Epithelial cell of proximal tubule (primary cell): ENCODE data around the gene RPTOR. TPM values are rescaled to one million over a fixed set of nuclear protein-coding genes. Genes with fewer than 3 reads are reported as not detected.

Experiments
- DNase-seq: peaks from one replicate; pipeline ENCODE4 v3.0.0-alpha.2; 2011; ENCODE audit warnings: low read depth
- H3K4me3 ChIP-seq: 2 replicates; pipeline ENCODE4 v1.5.1; 2011; ENCODE audit warnings: low read depth, mild to moderate bottlenecking, low read length
- CTCF ChIP-seq: conservative IDR thresholded peaks from 2 replicates; pipeline ENCODE4 v1.5.1; 2012; ENCODE audit warnings: low read depth, mild to moderate bottlenecking, low read length
- total RNA-seq: library from RNA; depleted of rRNA; stranded (reverse); fragments of >200 nt; gene quantifications from 2 replicates; pipeline ENCODE4 v1.2.3, GENCODE V29; 2015

RPTOR gene
- total RNA-seq, 1 donor from 2014 or later = 24.4 TPM

DNA sequence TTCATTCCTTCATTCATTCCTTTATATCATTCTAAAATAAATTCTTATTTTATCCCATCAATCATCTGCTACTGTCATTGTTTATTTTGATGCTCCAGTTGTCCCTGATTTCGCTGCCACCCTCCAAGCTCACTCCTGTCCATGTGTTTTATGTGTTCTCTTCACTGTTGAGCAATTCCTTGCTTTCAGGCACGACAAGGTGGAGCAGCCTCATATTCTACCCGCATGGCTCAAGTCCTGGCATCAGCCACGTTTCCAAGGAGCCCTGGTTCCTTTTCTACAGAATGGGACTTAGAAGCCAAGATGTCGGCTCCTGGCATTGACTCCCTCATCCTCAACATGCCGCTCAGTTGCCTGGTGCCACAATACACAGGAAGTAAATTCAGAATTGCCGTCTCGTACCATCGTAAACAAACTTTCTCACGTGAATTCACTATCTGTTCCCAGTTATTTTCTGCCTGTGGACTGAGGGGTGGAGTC lies 139.0 kb downstream of the RPTOR start:
- no peak overlapping the region for H3K4me3 ChIP-seq
- no peak for DNase-seq
- no peak for TF ChIP-seq CTCF

- no peak for DNase-seq
- H3K4me3 ChIP-seq = no peak overlapping the region
- TF ChIP-seq CTCF = no peak
These were observed 143.2 kb downstream of the RPTOR start for GRCh38 chr17:80687839-80688238.

DNA sequence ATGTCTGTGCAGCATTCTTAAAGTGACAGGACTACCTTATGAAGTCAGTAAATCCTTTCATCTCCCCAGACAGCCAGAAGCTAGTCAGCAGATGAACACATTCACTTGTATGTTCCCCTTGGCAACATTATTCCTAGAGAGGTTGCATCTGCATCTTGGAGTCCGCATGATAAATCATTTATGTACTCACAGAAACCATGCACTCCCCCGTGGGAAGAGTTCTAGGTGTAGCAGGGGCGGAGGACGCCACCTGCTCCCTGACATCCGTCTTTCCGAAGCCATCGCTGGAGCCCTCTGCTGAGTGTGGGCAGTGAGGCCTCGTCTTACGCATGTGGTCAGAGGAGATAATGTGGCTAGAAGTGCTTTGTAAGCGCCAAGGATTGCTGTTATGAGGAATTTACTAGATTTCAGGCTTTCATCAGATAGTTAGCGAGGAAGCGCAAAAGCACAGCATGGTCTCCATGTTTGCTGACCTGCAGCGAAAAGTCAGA lies 144.5 kb downstream of the RPTOR start:
- H3K4me3 ChIP-seq = no peak overlapping the region
- TF ChIP-seq CTCF = no peak
- DNase-seq = no peak

DNA sequence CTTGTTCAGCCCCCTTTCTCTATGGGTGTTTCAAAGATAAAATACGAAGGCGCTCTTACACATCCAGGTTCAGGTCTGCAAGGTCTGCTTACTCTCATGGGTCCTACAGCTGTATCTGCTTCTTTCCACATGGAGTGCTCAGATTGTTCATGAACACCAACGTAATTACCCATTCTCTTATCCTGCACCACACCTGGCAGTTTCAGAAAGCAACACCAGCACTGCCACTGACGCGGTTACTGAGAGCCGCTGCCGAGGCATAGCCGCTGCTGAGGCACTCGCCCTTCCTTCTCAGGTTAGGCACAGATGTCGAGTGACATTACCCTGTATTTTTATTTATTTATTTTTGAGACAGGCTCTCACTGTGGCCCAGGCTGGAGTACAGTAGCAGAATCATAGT lies 147.1 kb downstream of the RPTOR start:
- H3K4me3 ChIP-seq = no peak overlapping the region
- no peak for TF ChIP-seq CTCF
- no peak for DNase-seq

DNA sequence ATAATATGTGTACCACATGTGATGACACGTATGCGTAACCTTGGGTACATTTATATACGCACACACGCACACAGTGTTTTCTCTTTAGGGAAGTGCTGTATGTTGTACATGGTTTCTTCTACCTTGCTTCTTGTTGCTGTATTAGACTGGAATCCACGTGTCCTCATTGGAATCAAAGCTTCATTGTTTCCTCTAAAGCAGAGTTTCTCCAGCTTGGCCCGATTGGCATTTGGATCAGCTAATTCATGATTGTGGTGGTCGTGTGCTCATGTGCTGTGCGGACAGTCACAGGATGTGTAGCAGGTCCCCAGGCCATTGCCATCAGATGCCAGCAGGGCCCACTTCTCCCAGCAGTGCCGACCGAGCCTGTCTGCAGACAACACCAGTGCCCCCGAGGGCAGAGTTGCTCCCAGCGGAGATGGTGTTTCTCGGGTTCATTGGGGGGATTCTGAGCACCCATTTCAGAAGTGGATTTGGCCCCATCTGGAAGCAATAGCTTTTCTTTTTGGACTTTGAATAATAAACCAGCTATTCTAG lies 148.4 kb downstream of the RPTOR start:
- no peak for DNase-seq
- TF ChIP-seq CTCF = no peak
- H3K4me3 ChIP-seq = no peak overlapping the region

GRCh38 chr17:80693511-80693910 lies 148.9 kb downstream of the RPTOR start:
- H3K4me3 ChIP-seq = no peak overlapping the region
- no peak for DNase-seq
- TF ChIP-seq CTCF = no peak
